ENCODE measurements around the gene CRAT.

Gene CRAT

DNA sequence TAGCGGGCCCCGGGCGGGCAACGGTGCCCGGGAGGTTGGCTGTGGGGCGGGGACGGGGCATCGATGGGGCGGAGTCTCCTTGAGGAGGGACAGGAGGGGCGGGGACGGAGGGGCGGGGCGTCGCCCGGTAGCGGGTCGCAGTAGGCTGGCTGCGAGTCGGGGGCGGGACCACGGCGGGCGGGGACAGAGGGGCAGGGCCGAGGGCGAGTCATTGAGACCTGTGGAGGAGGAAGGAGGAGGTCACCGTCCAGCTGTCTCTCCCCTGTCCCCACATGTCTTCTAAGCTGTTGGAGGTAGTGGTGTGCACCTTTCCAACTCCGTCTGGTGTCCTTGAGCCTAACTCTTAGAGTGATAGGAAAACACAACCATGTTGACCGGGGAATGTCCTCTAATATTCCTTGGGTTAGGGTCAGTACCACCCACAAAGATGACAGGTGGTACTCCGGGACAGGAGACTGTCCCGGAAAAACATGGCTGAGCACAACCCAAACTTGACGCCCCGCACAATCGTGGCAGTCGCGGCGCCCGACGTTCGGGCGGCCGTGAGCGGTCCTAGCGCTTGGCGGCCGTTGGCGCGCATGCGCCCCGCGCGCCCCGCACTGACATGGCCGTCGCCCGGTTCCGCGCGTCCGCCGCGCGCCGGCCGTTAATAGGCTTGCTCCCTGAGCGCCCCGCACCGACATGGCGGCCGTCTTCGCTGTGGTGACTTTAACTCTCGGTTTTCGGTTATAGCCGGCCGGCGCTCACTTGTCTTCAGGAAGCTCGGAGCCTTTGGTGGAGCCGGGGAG, at the start of gene CRAT, which contains the start of gene PTPA:
Gene CRAT (minus strand): TSS at position 54 of the 788 bp plus-strand sequence. CDS start 284 bp downstream, outside the sequence.
Gene PTPA (plus strand): TSS at position 676 of the 788 bp plus-strand sequence. CDS start 186 bp downstream, outside the sequence.
- peak; percentile 91 for DNase-seq

DNA sequence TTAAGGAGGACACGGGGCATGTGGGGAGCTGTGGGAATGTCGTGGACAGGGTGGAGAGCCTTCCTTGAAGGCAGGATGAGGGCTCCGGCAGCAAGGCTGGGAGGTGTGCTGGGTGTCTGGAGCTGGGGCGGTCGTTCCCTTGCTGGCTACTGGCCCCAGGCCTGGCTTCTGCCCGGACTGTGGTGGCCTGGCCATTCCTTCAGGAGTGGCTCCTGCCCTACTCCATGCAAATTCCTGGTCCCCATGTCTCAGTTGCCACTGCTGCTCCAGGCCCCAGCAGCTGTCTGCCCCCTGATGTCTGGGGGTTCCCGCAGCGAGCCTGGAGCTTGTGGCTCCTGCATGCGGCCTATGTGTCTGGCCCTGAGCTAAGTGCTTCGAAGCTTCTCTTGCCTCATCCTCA, 45.6 kb upstream of the CRAT start:
- no peak for DNase-seq

DNA sequence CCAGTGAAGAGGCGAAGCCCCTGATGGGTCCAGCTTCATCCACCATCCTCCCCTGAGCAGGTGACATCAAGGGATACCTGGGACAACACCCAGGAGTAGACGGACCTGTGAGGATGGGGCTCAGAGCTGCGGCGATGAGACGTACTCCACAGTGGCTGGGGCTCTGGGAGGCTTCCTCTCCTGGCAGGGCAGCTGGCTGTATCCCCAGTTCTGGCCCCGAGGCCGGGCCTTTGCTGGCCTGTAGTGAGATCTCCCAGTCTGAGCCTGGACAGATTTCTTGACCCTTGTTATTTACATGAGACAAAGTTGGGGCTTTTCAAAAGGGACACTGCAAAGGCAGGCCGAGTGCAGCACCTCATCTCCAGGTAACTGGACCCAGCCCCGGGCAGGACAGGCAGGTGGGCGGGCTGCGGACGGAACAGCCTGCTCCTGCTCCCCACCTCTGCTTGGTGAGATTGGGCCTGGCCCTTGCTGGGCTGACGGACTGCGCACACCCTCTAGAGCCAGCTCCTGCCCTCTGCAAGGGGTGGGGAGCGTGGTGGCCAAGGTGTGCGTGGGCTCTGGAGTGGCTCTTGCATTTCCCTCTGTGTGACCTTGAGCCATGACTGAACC, 44.4 kb upstream of the CRAT start:
- DNase-seq = no peak

DNA sequence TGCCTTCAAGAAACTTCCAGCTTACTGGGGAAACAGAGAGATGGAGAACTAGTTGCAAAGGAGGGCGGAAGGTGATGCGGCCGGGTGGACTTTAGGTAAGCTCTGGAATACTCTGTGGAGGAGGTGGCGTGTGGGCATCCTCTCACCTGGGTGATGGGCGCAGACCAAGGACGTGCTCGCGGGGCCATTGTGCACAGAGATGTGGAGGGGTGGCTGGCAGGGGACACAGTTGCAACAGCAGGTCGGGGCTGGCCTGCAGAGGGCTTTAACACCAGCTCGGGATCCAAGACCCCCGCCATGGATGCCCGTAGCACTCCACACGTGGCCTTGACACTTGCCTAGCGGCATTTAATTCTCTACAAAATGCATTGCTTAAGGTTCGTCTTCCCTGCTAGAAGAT, 40.9 kb upstream of the CRAT start:
- DNase-seq = no peak

DNA sequence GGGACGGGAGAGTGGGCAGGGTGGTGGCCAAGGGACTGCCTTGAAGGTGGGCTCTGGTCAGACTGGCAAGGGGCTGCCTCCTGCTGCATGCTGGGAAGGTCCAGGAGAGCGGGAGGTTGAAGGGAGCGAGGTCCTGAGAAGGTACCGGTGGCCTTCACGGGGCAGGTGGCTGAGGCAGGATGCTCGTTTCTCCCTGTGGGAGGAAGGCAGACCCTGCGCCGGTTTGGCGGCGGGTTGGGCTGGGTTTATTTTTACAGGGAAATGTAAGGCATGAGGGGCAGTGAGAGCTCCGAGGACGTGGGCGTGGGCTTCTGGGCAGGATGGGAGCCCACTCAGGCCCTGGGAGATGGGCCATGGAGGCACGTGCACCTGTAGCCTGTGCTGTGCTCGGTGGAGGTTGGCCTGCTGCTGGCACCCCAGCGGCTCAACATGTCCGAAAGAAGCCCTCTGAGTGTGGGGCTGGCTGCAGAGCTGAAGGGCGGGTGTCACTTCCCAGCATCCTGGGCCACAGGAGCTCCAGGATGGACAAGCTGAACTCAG, 40.1 kb upstream of the CRAT start:
- no peak for DNase-seq

DNA sequence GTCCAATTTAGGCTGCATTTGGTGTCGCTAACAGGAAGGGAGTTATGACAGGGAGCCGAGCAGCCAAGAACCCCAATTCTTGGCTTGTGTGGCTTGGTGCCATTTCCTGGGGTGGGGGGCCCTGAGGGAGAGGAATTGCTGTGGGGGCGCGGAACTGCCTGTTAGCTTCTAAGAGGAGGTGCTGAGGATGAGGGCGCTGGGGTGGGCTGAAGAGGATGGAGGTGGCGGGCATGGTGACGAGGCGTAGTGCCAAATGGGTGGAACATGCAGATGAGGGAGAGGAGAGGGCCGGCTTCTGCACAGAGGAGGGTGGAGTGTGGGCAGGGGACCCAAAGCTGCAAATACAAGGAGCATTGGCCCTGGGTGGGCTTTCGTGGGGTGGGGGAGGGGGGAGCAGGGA, 39.5 kb upstream of the CRAT start:
- no peak for DNase-seq

DNA sequence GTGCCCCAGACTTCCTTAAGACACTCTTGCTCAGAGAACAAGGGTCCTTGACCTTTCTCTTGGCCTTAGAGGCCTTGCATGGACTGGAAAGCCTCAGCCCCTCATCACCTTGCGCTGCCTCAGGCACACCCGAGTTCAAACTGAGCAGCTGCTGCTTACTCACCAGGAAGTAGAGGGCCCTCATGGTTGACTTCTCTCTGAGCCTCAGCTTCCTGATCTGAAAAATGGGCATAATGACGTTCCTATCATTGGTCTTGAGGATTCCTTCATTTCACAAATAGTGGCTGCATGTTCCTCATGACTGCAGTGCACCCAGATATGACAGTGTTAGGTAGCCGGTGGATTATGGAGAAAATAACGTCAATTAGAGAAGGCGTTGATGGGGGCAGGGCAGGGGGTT, 38.8 kb upstream of the CRAT start:
- no peak for DNase-seq

DNA sequence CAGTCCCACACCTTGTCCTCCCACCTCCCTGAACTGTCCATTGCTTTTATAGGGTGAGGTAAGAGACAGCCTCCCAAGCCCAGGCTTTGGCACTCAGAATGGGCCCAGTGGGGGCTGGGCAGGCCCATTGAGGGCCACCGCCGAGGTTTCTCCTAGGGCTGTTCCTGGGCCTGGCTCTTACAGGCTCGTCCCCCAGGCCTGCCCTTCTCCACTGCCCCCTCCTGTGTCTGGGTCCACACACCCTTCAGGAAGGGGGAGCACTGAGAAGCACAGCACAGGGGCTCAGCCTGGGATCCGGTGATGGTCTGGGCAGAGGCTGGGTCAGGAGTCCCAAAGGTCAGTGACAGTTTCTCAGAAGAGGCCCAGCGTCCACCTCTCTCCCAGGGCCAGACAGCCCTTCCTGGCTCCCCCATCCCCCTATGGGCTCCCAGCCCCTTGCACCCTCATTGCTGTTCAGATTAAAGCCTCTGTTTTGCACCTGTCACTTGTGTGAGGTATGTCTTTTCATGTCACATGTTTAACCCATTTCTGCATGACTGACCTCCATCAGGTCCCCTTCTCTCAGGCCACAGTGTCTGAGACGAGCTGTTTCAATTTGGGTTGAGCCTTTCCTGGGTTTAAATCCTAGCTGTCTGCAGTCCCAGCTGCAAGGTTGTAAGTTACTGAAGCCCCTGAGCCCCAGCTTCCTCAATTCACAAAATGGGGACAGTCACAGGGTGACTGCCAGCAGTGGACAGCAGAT, 38.0 kb upstream of the CRAT start:
- DNase-seq = no peak

DNA sequence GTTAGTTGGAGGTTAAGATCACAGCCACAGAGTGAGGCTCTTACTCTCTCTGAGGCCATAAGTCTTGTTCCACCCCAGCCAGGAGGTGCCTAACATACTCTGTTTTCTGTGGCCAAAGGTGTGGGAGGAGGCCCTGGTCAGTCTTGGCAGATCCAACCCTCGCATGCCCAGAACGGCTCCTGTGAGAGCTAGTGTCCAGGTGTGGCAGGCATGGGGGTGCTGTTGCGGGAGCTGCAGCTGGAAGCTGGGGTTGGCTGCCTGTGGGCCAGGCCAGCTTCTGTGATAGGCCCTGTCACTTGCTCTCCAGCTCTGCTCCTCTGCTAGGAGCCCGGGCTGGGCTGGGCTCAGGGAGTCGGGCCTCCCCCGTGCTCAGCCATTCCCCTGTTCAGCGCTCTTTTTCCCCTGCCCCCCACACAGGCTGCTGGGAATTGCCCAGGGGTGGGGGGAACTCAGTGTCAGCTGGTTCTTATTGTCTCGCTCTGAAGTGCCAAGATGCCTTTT, 35.9 kb upstream of the CRAT start:
- DNase-seq = no peak

DNA sequence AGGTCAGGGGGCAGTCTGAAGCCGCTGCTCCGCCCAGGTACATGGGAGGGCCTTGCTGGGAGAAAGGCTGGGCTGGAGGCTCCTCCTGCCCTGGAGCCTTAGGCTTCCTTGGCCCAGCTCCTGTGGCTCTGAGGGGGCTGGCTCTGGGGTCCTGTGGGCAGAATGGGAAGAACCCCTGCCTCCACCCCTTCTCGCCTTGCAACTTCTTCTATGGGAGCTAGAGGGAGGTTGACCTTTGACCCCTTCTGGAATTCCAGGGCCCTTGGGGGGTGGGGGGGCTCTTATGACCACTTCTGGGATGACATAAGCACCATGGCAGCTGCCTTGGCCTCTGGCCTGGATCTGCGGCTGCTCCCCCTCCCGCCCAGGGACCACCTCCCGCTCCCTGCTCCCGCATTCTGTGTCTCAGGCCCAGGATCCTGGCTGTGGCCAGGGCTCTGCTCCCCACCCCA, 35.3 kb upstream of the CRAT start:
- no peak for DNase-seq

DNA sequence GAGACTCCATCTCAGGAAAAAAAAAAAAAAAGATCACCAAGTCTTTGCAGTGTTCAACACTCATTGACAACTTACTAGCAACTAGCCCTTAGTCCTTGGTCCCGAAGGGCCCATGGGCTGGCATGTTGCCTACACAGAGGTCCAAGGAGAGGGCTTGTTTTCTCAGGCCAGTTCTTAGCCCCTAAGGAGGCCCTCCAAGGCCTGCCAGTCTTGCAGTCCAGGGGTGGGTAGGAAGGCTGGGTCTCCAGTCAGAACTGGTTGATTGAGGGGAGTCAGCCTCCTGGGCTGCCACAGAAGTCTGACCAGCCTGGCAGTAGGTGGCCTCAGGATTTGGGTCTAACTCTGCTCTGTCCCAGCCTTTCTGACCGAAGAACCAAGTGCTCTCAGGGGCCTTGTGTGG, 34.7 kb upstream of the CRAT start:
- DNase-seq = no peak

DNA sequence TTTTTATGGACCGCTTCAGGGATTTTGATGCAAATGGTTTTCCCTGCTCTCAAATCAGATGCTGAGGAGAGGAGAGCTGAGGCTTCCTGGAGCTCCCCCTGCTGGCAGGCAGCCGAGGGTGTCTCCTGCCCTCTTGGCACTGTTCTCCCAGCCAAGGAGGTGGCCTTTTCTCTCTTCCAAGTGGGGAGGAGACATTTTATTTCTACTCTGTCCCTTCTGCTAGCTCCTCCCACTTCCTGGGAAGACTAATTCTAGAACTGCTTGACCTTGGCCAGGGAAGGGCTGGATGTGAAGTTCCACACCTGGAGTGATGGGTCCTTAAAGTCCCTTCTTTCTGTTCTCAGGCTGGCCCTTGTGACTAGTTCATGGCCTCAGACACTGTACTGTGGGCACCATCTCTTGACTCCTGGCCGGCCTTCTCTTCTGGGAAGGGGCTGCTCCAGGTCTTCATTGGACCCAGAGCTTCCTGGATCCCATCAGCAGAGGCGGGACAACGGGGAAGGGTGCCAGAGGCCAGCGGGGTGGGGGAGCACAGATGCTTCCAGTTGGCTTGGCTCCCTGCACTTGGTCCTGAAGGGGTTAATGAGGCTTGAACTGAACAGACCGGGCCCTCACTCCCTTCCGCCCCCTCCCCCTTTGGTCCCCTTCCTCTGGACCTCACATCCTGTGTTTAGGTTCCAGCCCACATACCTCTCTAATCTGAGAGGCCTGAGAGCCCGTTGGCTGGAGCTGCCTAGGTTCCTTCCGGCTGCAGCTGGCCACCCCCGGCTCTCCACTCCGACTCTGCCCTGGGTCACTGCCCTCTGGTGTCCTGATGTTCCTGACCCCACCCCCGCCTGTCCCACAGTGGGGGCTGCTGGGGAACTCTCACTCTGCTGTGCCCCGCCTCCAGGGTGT, 32.7 kb upstream of the CRAT start:
- DNase-seq = peak; percentile 24

DNA sequence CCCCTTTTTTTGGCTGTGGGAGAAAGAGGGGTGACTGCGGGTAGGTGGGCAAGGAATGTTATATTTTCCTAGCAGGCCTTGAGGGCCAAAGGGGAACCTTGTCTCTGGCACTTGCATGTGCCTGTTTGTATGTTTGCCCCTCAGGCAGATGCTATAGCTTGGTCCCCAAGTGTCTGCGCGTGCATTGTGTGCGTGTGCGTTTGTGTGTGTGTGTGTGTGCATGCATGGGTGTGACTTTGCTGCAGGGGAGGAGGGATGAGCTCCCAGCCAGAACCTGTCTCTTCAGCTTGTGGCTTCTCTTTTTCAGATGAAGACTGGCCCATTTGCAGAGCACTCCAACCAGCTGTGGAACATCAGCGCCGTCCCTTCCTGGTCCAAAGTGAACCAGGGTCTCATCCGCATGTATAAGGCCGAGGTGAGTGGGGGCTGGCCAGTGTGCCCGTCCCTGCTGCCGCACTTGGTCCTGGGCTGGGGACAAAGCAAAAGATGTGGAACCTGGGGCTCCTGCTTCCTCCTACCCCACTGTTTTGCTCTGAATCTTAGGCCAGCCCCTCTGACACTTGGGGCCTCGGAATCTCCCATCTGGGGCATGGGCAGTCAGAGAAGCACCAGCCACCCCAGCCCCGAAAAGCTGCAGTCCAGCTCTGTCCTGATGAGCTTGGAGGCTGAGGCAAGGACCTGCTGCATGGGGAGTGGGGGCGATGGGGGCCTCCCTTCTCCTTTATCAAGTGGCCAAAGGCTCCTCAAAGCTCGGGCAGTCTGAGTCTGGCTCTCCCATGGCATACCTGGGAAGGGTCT, 31.7 kb upstream of the CRAT start:
- DNase-seq = no peak

DNA sequence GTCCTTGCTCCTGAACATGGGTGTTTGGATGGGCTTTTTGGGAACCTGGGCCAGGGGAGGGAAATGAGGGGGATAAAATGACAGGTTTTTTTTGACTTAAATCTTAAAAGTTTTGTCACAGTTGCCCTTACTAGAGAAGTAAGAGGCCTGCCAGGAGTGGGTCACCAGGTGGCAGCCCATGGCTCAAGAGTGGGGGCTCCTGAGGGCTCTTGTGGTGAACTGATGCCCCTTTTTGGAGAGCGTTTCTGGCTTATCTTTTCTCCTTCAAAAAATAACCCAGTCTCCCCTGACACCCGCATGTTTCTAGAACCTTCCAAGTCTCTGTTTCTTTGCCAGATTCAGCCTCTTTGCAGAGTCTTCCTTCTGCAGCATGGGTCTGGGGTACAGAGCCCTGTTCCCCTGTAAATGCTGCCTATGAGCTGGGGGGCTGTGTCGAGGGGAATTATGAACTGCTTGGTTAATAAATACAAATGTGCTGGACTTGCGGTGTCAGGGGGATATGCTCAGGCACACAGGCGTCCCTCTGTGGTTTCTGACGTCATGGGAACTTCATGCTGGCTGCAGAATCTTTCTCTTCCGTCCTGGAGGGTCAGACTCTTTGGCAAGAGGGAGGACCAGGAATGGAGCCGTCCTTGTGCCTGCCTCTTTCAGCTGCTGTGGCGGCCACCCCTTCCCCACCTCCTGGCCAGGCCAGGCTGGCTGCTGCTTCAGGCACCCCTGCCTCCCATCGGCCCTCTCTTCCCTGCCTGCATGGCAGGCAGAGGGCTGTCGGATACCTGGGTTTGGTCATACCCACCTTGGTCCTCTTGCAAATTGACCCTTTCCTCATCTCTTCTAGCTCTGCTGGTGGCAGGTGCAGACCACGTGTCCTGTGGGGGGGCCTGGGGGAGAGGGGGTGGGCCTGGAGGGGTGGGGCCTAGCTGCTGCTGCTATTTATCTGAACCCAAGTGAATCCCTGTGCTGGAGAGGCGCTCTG, 30.8 kb upstream of the CRAT start:
- no peak for DNase-seq

DNA sequence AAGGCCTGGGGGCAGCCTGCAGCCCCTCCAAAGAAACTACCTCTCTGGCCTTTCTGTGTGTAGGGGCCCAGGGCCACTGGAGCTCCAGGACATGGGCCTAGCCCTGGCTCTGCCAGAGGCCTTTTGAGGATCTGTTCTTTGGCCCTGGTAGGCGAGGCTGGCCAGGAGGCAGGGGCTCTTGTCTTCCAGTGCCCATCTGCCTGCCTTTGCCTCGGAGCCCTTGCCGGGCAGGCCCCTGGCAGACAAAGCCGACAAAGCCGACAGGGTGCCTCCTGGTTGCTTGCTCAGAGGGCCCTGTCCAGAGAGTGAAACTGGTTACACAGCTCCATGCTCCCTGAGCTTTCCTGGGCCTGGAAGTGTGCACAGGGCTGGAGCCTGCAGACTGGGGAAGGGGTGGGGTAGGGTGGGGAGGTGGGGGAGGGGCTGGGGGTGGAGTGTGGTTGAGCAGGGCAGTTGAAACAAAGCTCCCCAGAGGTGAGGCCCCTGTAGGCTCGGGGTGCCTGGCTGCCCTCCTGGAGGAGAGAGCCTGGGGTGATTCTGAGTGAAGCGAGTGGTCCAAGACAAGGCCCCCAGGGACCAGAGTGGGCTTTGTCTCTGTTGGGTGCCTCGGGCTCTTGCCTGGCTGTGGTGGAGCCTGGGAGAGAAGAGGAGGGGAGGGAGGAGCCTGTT, 29.9 kb upstream of the CRAT start:
- DNase-seq = no peak

DNA sequence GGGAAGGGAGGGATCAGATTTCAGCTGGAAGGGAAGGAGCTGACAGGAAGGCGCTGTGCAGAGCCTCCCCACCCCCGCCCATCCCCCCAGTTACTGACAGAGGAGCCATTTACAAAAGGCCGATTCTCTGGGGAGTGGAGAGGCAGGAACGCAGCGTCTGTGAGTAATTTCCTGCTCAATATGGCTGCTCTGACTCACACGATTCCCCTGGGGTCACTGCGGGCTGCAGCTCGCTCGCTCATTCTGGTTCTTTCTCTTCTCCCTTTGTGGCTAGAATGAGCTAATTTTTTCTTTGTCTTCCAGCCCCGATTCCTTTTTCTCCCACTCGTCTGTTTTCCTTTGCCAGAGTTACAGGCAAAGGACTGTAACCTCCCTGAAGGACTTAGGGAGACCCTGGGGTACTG, 29.4 kb upstream of the CRAT start:
- no peak for DNase-seq

DNA sequence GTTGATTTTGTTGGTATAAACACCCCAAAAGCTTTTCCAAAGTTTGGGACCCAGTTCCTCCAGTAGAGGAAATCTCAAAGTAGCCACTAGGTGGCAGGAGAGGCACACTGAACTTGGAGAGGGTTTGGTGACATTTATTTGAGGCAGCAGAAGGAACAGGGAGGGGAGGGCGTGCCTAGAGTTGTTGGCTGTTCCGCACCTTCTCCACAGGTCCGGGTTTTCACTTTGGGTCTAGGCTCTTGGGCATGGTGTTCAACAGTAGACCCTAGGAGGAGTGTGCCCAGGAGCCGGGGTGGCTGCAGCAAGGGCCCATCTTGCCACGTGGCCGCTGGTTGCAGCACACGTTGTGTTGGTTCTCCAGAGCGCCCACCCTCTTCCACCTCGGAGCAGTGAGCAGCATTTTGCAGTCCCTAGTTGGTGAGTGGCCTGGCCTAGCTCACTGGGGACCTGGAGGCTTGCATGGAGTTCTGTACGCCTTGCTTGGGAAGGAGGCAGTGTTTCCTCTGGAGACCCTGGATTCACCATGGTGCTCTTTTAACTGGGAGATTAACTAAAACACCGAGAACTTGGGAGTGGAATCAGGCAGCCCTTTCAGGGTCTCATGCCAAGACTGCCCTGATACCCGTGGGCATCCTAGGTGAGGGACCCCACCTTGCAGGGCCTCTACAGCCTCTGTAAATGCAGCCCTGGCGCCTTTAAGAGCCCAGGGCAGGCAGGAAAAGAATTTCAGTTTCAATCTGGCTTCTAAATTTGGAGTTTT, 28.8 kb upstream of the CRAT start:
- DNase-seq = peak; percentile 54

DNA sequence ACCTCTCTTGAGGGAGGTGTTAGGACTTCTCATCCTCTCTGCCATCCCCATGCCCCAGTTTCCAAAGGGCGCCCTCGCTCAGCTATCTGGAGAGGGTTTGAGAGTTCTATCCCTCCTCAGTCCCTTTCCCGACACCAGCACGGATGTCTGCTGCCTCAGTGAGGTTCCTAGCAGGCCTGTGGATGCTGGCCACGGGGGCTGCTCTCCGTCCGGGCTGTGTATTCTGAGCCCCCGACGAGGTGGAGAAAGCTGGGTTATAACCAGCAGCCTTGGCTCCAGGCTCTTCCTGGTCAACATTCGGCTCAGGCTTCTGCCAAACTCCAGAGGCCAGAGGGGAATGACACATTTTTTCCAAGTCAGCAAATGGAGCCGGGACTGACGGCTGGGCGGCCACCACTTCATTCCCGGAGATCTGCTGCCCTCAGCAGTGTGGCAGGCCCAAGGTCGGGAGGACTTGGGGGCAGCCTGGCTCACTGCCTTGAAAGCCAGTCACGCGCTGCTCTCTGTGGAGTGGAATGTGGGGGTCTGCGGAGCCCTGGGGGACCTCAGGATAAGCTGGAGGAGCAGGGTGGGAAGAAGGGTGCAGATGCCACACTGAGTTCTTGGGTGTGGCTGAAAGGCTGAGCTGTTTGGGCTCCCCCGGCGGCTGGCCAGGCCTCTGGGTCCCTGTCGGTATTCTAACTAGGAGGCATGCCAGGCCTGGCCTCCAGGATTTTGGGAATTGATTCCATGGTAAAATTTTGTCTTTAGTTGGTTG, 28.1 kb upstream of the CRAT start:
- DNase-seq = no peak

All from NCI-H774 (cell line).